HUES64 (cell line): ENCODE results near the gene RBM34.

ENCODE experiments used
- H3K27ac ChIP-seq: 2 replicates; pipeline ENCODE4 v1.7.0; 2013; ENCODE audit warnings: low read depth, low read length, inconsistent platforms
- H3K27me3 ChIP-seq: 2 replicates; pipeline ENCODE4 v1.6.1; 2013; ENCODE audit warnings: mild to moderate bottlenecking, low read length; ENCODE audit not compliant: insufficient read depth
- H3K36me3 ChIP-seq: 2 replicates; pipeline ENCODE4 v1.6.1; 2013; ENCODE audit warnings: mild to moderate bottlenecking, low read length; ENCODE audit not compliant: insufficient read depth
- H3K4me1 ChIP-seq: 2 replicates; pipeline ENCODE4 v1.6.1; 2013; ENCODE audit warnings: mild to moderate bottlenecking, low read length, moderate library complexity; ENCODE audit not compliant: insufficient read depth
- H3K4me3 ChIP-seq: 2 replicates; pipeline ENCODE4 v1.5.1; 2013; ENCODE audit warnings: mild to moderate bottlenecking, low read length, moderate library complexity
- H3K9ac ChIP-seq: 2 replicates; pipeline ENCODE4 v1.6.1; 2013; ENCODE audit warnings: mild to moderate bottlenecking, low read depth, low read length
- H3K9me3 ChIP-seq: 2 replicates; pipeline ENCODE4 v1.6.1; 2013; ENCODE audit warnings: low read depth, low read length; ENCODE audit not compliant: insufficient read depth
- WGBS: fragments of 150-250, 120-280 bp; methylation state at CpG from one replicate; pipeline ENCODE4 v1.1.7; 2013; ENCODE audit warnings: missing lambda C conversion rate; 5-methylcytosine and 5-hydroxymethylcytosine counted together

The RBM34 gene

GRCh38 chr1:235111107-235111506 lies 49.9 kb downstream of the RBM34 start:
- WGBS: 98% methylated on average over 3 of the region's 3 CpGs
- H3K27me3 ChIP-seq: no peaks in the 10 kb centered on the region
- no peaks in the 10 kb centered on the region for H3K9me3 ChIP-seq
- no peak overlapping the region for H3K9ac ChIP-seq
- H3K27ac ChIP-seq: no peak overlapping the region
- no peak overlapping the region for H3K4me3 ChIP-seq
- H3K36me3 ChIP-seq: peaks cover 90% of the 10 kb centered on the region
- H3K4me1 ChIP-seq: no peaks in the 10 kb centered on the region

- H3K9me3 ChIP-seq: no peaks in the 10 kb centered on the region
- WGBS: 94% methylated on average over 11 of the region's 11 CpGs
- no peak overlapping the region for H3K9ac ChIP-seq
- H3K4me1 ChIP-seq: peaks cover 6% of the 10 kb centered on the region
- H3K4me3 ChIP-seq: no peak overlapping the region
- no peaks in the 10 kb centered on the region for H3K27me3 ChIP-seq
- peaks cover 69% of the 10 kb centered on the region for H3K36me3 ChIP-seq
- no peak overlapping the region for H3K27ac ChIP-seq
Measured at GRCh38 chr1:235108876-235109275, 52.2 kb downstream of the RBM34 start.

DNA sequence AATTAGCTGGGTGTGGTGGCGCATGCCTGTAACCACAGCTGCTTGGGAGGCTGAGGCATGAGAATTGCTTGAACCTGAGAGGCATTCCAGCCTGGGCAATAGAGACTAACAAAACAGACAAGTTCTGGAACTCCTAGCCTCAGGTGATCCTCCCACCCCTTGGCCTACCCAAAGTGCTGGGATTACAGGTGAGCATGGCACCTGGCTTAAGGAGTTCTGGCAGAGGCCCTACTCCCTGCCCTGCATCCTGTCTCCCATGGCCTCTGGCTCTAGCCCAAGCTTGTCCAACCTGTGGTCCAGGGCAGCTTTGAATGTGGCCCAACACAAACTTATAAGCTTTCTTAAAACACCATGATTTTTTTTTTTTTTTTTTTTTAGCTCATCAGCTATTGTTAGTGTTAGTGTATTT lies 52.9 kb downstream of the RBM34 start:
- WGBS: 97% methylated on average over 1 of the region's 1 CpG

GRCh38 chr1:235107368-235108184 lies 53.5 kb downstream of the RBM34 start:
- H3K36me3 ChIP-seq: peaks cover 56% of the 10 kb centered on the region
- no peak overlapping the region for H3K4me3 ChIP-seq
- peaks cover 6% of the 10 kb centered on the region for H3K4me1 ChIP-seq
- H3K27ac ChIP-seq: no peak overlapping the region
- H3K9me3 ChIP-seq: no peaks in the 10 kb centered on the region
- H3K27me3 ChIP-seq: no peaks in the 10 kb centered on the region
- H3K9ac ChIP-seq: no peak overlapping the region
- WGBS: 95% methylated on average over 16 of the region's 16 CpGs

More for the DNA sequence above, 52.9 kb downstream of the RBM34 start:
- Histone ChIP-seq H3K4me1 (peaks cover 6% of the 10 kb centered on the region), H3K9ac (no peak overlapping the region), H3K27me3 (no peaks in the 10 kb centered on the region), H3K9me3 (no peaks in the 10 kb centered on the region), H3K27ac (no peak overlapping the region), H3K4me3 (no peak overlapping the region), H3K36me3 (peaks cover 62% of the 10 kb centered on the region)

DNA sequence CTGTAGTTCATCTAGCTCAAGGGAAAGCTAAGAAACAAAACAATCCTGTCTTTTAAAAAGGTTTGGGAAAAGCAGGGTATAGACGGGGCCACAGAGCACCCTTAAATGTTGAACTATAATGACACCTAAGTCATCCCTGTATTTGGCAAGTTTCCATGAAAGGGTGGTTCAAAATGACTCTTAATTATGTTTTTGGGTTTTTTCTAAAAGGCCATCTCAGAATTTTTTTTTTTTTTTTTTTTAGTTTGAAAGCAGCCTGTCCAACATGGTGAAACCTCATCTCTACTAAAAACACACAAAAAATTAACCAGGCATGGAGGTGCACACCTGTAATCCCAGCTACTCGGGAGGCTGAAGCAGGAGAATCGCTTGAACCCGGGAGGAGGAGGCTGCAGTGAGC lies 54.6 kb downstream of the RBM34 start:
- H3K36me3 ChIP-seq: peaks cover 45% of the 10 kb centered on the region
- no peak overlapping the region for H3K9ac ChIP-seq

DNA sequence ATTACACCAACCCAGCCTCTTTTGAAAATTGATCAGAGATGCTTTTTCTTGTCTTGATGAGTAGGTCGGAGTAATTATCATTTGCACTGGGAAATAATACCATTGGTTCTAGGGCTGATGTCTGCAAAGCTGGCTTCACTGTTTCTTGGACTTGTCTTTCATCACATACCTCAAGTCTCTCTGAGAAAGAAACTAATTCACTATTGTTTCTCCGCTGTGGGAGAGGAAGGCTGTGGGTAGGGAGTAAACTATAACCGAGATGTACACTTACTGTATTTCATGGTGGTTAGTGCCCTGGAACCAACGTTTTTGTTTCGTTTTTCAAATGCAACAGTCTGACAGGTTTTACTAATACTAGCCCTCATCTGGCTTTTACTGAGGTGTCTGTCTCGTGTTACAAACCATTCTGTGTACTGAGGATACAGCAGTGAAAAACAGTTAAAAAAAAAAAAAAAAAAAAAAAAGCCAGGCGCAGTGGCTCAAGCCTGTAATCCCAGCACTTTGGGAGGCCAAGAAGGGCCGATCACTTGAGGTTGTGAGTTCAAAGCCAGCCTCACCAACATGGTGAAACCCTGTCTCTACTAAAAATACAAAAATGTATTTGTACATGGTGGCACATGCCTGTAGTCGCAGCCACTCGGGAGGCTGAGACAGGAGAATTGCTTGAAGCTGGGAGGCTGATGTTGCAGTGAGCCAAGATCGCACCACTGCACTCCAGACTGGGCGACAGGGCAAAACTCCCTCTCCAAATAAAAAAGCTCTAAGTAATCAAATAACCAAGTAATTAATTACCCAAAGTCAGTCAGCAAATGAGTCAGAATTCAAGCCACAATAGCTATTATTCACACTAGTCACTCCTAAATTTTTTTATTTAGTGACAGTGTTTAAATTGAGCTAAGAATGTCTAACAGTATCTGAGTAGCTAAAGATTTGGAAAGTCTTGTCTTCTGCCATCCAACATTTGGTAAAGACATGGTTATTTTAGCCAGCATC lies 55.7 kb downstream of the RBM34 start:
- Histone ChIP-seq H3K4me1 (peaks cover 6% of the 10 kb centered on the region), H3K27me3 (no peaks in the 10 kb centered on the region), H3K9me3 (no peaks in the 10 kb centered on the region), H3K9ac (no peak overlapping the region), H3K36me3 (peaks cover 34% of the 10 kb centered on the region), H3K4me3 (no peak overlapping the region), H3K27ac (no peak overlapping the region)
- WGBS: 87% methylated on average over 12 of the region's 12 CpGs

More for the DNA sequence above, 54.6 kb downstream of the RBM34 start:
- Histone ChIP-seq H3K4me1 (peaks cover 6% of the 10 kb centered on the region), H3K9me3 (no peaks in the 10 kb centered on the region), H3K4me3 (no peak overlapping the region), H3K27me3 (no peaks in the 10 kb centered on the region), H3K27ac (no peak overlapping the region)
- 95% methylated on average over 4 of the region's 4 CpGs for WGBS

DNA sequence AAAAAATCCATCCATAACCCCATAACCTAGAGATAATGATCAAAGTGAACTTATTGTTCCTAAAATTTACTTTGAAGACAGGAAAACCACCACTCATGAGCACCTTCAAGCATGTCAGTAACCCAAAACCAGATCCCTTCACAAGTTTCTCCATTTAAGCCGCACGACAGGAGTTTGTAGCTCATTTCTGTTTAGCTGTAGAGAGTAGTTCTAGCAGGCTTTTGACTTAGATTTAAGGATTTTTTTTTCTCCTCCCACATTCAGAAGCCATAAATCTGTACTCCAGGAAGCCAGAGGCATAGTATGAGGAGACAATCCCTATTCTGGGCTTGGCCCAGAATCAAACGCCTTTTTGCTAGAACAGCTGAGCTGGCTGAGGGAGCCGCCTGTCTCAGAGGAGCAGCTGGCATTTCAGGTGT lies 58.0 kb downstream of the RBM34 start:
- WGBS: 89% methylated on average over 2 of the region's 4 CpGs
- Histone ChIP-seq H3K9me3 (no peaks in the 10 kb centered on the region), H3K4me1 (peaks cover 6% of the 10 kb centered on the region)

DNA sequence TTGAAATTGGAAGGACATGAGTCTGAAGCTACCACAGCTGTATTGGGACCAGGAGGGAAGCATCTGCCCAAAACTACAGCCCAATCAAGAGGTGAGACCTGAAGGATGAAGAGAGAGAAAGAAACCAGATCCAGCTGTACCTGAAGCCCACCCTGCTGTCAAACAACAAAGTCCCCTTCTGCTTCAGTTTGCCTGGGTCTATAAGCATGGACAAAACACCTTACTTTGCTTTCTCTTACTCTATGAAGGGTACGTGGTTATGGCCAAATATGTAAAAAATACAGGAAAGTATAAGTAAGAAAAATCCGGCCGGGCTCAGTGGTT lies 58.8 kb downstream of the RBM34 start:
- H3K9ac ChIP-seq: no peak overlapping the region
- peaks cover 3% of the 10 kb centered on the region for H3K36me3 ChIP-seq
- H3K4me1 ChIP-seq: peaks cover 6% of the 10 kb centered on the region
- H3K27ac ChIP-seq: no peak overlapping the region
- WGBS: 95% methylated on average over 3 of the region's 3 CpGs
- no peak overlapping the region for H3K4me3 ChIP-seq
- no peaks in the 10 kb centered on the region for H3K9me3 ChIP-seq
- H3K27me3 ChIP-seq: no peaks in the 10 kb centered on the region

More for the DNA sequence above, 58.0 kb downstream of the RBM34 start:
- no peaks in the 10 kb centered on the region for H3K27me3 ChIP-seq
- H3K9ac ChIP-seq: no peak overlapping the region
- H3K36me3 ChIP-seq: peaks cover 10% of the 10 kb centered on the region
- no peak overlapping the region for H3K4me3 ChIP-seq
- no peak overlapping the region for H3K27ac ChIP-seq

GRCh38 chr1:235101558-235102258 lies 59.3 kb downstream of the RBM34 start:
- no peaks in the 10 kb centered on the region for H3K27me3 ChIP-seq
- 91% methylated on average over 4 of the region's 5 CpGs for WGBS

DNA sequence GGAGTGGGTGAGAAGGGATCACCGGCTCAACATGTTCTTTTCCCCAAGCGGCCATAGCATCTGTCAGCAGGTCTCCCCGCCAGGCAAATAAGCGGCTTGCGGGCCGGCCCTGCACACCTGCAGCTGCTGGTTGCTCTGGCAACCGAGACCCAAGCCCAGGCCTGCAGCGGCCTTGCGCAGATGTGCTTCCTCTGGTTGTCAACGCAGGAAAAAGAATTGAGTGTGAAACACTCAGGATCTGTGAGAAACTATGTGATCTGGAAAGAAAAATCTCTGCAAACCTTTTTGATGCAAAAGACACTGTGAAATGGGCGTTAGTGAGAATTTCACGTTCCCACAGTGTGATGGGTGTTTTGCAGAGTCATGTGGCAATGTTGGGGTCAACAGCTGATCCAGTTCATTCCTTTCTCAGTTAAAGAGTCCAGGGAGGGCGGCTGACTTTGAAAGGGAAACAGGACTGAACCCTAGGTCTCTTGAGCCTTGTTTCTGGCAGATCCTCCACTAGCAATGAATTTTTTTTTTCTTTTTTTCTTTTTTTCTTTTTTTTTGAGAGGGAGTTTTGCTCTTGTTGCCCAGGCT lies 60.8 kb downstream of the RBM34 start:
- Histone ChIP-seq H3K27ac (no peak overlapping the region), H3K4me3 (no peak overlapping the region), H3K4me1 (peaks cover 6% of the 10 kb centered on the region), H3K36me3 (no peaks in the 10 kb centered on the region), H3K9me3 (no peaks in the 10 kb centered on the region), H3K27me3 (no peaks in the 10 kb centered on the region), H3K9ac (no peak overlapping the region)
- 77% methylated on average over 13 of the region's 13 CpGs for WGBS

More at GRCh38 chr1:235101558-235102258, 59.3 kb downstream of the RBM34 start:
- no peaks in the 10 kb centered on the region for H3K36me3 ChIP-seq
- peaks cover 6% of the 10 kb centered on the region for H3K4me1 ChIP-seq
- no peak overlapping the region for H3K27ac ChIP-seq
- no peaks in the 10 kb centered on the region for H3K9me3 ChIP-seq
- H3K9ac ChIP-seq: no peak overlapping the region
- H3K4me3 ChIP-seq: no peak overlapping the region
